CD4-positive, alpha-beta T cell treated with Interferon gamma for 1 hour (primary cell): ENCODE results near the gene TUNAR.
"Not testable (repeated sequence)": the region's sequence is repeated elsewhere in the genome, so short reads cannot be mapped to it uniquely, and the experiment has no call there.

Experiments
- DNase-seq: peaks from one replicate; pipeline ENCODE4 v3.0.0-alpha.2; 2020

The TUNAR gene

GRCh38 chr14:95920769-95921438 is 44.3 kb downstream of the TUNAR start:
- DNase-seq, result no peak

DNA sequence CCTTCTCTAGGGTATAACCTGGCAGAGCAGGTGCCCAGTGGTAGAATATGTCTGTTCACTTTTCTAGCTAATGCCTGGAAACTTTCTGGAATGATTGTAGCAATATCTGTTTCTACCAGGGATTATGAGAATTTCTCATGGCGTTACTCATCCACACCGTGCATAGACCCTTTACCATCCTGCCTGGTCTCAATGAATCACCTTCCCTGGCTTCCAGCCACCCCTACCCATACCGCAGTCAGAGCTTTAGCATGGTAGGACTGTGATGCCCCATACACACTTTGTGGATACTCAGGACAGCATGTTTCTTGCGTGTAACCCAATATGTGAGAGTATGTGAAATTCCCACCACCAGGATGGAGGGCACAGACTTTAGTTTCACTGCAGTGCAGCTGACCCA is 45.4 kb downstream of the TUNAR start:
- no peak for DNase-seq

DNA sequence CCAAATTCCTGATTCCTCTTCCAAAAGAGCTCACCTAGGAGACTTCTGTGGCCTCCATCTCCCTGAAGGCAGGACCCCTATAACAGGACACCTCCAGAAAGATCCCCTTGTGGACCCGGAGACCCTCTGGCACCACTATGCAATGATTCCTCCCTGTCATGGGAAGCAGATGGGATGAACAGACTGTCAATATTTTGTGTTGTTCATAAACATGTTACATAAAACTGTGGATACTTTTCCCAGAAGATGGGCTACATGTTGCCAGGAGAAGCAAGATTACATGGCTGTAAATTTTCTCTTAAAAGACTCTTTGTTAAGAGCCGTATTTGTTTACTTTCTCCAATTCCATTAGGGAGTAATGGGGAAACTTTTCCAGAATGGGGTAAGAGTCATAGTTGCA is 52.1 kb downstream of the TUNAR start:
- no peak for DNase-seq

GRCh38 chr14:95931384-95931783 is 54.8 kb downstream of the TUNAR start:
- no peak for DNase-seq

GRCh38 chr14:95935228-95935822 is 58.7 kb downstream of the TUNAR start:
- no peak for DNase-seq

GRCh38 chr14:95936041-95936440 is 59.4 kb downstream of the TUNAR start:
- DNase-seq, result no peak

DNA sequence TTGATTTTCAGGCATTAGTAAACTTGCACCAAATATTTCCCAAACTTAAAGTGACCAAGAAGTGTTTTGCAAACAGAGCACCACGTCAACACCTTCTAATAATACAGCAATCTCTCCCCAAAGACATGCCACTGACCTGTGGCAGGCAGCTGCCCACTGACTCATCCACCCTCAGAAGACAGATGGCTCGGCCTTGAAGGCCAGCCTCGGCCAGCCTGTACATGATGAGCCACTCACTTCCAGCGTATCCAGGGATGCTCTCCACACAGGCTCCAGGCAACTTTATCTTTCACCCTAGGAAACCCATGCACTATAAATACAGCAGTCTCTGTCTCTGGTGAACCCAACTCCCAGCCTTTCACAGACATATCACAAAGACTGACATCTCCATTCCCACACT is 62.7 kb downstream of the TUNAR start:
- no peak for DNase-seq

- no peak for DNase-seq
These were observed 65.3 kb downstream of the TUNAR start for GRCh38 chr14:95941897-95942296.

DNA sequence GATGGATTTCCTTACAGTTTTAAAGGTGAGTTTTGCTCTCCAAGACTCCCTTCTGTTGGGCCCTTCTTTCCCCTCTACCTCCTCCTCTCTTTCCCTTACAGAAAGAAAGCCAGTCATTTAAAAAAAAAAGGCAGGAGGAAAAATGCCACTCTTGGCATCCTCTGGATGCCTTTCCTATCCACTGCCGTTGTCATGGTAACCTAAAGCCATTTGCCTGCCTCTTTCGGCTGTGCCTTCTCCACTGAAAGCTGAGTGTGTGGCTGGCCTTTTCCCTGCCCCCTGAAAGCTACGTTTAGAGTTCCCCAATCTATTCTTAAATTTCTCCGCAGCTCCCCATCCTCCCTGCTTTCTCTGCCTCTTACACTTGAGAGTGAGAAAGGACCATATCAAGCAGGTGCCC is 67.1 kb downstream of the TUNAR start:
- no peak for DNase-seq

GRCh38 chr14:95944462-95944861 is 67.8 kb downstream of the TUNAR start:
- no peak for DNase-seq

DNA sequence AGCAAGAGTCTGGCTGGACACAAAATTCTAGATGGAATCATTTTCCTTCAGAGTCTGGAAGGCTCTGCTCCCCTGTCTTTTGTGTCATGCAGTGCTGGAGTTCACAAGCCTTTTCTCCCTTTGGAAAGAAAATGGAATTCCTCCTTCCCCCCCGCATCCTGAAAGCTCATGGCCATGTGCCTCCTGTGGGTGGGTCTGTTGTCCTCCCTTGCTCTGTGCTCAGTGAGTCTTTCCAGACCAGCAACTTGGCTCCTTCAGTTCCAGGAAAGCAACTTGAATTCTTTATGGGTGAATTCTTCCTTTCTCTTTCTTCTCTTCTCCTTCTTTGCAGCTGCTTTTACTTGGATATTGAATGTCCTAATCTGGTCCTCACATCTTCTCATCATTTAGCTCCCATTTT is 70.2 kb downstream of the TUNAR start:
- no peak for DNase-seq

DNA sequence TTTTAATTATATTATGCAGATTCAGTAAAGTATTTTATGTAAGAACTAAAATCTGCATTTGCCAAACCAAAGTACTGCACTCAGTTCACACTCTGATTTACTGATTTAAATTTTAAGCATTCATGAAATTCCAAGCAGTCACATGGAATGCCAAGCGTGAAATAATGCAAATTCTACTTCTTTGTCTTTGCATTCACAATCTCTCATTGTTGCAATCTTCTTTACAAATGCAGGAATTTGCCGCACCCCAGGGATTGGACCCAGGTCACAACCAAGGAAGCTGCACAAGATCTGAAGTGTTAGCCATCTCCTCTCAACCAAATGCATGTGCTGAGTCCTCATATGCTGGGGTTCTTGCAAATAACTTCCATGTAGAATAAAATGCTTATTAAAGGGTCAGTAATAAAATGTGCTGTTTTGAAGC is 71.9 kb downstream of the TUNAR start:
- no peak for DNase-seq

DNA sequence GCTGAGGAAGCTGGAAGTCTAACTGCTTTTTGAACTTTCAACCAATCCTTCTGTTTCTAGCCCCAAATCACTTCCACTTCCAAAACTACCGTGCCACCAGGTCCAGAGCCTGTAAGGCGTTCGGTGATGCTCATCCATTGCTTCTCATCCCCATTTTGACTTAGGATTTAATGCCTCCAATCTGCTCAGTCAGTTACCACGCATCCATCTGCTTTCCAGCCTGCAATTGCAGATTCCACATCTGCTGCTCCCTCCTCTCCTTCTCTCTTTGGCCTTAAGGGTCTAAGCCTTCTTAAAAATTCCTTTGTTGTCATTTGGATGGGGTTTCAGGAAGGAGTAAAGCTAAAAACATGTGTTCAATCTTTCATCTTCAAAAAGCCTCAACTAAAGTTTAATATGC is 74.7 kb downstream of the TUNAR start:
- no peak for DNase-seq

- DNase-seq, result no peak
These were observed 76.6 kb downstream of the TUNAR start for GRCh38 chr14:95953111-95953724.

- DNase-seq, result no peak
These were observed 80.2 kb downstream of the TUNAR start for GRCh38 chr14:95956601-95957460.

DNA sequence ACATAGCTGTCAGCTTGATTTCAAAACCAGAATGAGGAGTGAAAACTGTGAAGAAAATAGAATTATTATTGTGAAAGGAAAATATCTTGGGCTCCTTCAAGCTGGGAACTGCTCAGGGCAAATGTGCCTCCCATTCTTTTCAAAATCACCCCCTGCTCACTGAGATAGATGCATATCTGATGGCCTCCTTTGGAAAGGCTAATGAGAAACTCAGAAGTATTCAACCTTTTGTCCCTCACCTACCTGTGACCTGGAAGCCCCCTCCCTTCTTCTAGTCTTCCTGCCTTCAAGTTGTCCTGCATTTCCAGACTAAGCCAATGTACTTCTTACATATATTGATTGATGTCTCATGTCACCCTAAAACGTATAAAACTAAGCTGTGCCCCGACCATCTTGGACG is 81.5 kb downstream of the TUNAR start:
- no peak for DNase-seq

GRCh38 chr14:95959317-95959716 is 82.7 kb downstream of the TUNAR start:
- DNase-seq, result no peak

DNA sequence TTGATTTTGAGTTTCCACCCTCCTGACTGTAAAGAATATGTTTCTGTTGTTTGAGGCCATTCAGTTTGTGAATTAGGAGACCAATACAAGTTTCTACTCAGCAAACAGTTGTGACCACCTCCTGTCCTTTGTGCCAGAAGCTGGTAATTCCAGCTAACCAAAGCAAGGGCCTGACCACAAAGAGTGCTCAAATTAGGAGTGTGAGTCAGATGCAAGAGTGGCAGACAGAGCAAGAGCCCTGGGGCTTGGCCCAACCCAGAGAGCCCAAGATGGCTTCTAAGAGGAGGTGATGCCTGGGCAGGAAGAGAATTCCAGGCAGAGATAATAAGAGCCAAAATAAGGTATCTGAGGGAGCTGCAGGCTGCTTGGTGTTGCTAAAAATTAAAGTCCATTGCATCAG is 84.8 kb downstream of the TUNAR start:
- DNase-seq, result no peak

DNA sequence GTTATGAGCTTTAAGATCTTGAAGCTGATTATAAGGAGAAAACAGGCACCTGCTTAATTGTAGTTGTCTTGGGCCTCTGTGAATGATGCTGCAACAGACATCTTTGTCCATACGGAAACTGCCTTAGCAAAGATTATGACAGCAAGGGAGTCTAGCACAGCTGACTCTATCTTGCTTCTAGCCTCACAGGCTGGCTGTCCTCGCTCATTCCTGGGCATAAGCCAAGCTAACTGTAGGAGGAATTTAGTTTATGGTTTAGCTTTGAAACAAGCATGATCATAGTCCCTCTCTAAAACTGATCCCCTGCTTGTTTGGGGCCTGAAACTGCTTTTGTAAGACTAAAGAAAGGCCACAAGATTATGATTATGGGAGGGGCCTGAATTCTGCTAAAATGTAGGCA is 88.3 kb downstream of the TUNAR start:
- no peak for DNase-seq

DNA sequence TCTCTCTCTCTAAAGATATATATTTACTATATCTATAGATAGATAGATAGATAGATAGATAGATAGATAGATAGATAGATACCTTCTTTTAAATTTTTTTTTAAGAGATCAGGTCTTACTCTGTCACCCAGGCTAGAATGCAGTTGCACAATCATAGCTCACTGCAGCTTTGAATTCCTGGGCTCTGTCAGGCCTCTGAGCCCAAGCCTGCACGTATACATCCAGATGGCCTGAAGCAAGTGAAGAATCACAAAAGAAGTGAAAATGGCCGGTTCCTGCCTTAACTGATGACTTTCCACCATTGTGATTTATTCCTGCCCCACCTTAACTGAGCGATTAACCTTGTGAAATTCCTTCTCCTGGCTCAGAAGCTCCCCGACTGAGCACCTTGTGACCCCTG is 91.4 kb downstream of the TUNAR start:
- DNase-seq, result not testable (repeated sequence)
